Activated CD4-positive, alpha-beta T cell treated with anti-CD3 and anti-CD28 coated beads, Interleukin-2, amount 50 U/mL, for 4 hours (primary cell): ENCODE measurements around the gene DIP2B.

ENCODE experiments used
- DNase-seq, 2 experiments: peaks; one replicate each; pipeline ENCODE4 v3.0.0-alpha.2; 2020

The DIP2B gene

DNA sequence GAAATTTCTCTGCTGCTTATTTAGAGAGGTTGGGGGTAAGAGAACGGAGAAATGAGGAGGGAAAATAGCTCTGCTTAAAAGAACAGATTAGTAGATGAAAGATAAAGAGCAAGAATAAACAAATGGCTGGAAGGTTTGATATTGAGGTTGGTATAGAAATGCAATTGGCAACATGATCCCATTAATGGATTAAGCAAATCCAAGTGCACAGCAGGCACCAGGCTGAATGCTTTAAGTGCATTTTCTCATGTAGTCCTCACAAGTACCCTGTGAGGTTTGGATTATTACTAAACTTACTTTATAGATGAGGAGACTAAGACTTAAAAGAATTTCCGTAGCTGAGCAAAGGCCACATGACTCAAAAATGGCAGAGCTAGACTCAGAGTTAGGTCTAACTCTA is 182.2 kb downstream of the DIP2B start:
- no peak for DNase-seq

GRCh38 chr12:50689437-50689836 is 184.7 kb downstream of the DIP2B start:
- no peak for DNase-seq

- DNase-seq: no peak
Measured at GRCh38 chr12:50690925-50691324, 186.1 kb downstream of the DIP2B start.

- no peak for DNase-seq
Measured at GRCh38 chr12:50695961-50696360, 191.2 kb downstream of the DIP2B start.

- no peak for DNase-seq
Measured at GRCh38 chr12:50696931-50697330, 192.1 kb downstream of the DIP2B start.

- DNase-seq: no peak
Measured at GRCh38 chr12:50699154-50699553, 194.4 kb downstream of the DIP2B start.

DNA sequence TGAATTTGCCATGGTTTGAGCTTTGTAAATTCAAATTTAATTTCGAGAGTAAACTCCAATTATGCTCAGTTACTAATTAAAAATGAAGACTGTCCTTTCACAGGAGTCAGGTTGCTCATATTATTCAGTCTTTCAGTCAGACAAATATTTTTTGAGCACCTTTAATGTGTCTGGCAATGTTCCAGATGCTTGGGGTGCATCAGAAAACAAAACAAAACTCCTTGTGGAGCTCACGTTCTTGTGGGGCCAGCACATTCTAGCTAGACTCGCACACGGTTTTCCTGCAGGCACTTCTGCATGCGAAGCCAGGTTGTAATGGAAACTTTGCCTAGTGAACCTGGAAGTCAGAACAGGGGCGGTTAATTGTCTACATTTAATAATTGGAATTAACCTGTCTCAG is 195.2 kb downstream of the DIP2B start:
- DNase-seq: no peak

GRCh38 chr12:50706606-50707005 is 201.8 kb downstream of the DIP2B start:
- DNase-seq: no peak

- no peak for DNase-seq
Measured at GRCh38 chr12:50707396-50707795, 202.6 kb downstream of the DIP2B start.

GRCh38 chr12:50708631-50709030 is 203.8 kb downstream of the DIP2B start:
- no peak for DNase-seq

GRCh38 chr12:50711121-50711520 is 206.3 kb downstream of the DIP2B start:
- no peak for DNase-seq

GRCh38 chr12:50715174-50715573 is 210.4 kb downstream of the DIP2B start:
- no peak for DNase-seq

DNA sequence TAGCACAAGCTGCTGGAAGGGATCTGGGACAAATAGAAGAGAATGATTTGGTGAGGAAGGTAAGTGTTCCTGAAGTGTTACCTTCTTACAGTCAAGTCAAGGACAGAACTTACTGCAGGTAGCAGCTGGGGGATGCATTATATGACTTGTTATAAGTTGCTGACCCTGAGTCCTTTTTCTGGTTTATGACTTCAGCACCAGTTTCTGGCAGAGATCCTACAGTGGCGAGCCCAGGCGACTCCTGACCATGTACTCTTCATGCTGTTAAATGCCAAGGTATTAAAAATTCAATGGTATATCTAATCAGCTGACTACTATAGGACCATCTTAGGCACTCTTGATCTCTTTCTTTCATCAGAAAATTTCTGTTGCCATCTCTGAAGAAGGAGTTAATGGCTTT is 214.0 kb downstream of the DIP2B start:
- DNase-seq: no peak

DNA sequence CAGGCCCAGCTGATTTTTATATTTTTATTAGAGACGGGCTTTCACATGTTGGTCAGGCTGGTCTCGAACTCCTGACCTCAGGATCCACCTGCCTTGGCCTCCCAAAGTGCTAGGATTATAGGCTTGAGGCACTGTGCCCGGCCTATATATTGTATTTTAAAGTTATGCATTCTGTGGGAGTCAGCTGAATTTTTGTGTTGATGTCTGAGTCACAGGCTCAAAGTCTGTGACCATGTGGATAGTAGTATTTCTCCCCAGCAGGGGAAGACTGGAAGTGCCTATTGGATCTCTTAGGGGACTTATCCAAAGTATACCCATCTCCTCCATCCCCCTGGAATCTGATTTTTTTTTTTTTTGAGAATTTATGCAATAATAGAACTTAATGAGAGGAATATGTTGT is 215.3 kb downstream of the DIP2B start:
- no peak for DNase-seq

GRCh38 chr12:50720501-50720900 is 215.7 kb downstream of the DIP2B start:
- no peak for DNase-seq

- DNase-seq: no peak
Measured at GRCh38 chr12:50723865-50724264, 219.1 kb downstream of the DIP2B start.

- DNase-seq: no peak
Measured at GRCh38 chr12:50725011-50725942, 220.5 kb downstream of the DIP2B start.

GRCh38 chr12:50727466-50727865 is 222.7 kb downstream of the DIP2B start:
- DNase-seq: no peak

- no peak for DNase-seq
Measured at GRCh38 chr12:50728417-50728816, 223.6 kb downstream of the DIP2B start.

GRCh38 chr12:50728841-50729240 is 224.1 kb downstream of the DIP2B start:
- DNase-seq: no peak

DNA sequence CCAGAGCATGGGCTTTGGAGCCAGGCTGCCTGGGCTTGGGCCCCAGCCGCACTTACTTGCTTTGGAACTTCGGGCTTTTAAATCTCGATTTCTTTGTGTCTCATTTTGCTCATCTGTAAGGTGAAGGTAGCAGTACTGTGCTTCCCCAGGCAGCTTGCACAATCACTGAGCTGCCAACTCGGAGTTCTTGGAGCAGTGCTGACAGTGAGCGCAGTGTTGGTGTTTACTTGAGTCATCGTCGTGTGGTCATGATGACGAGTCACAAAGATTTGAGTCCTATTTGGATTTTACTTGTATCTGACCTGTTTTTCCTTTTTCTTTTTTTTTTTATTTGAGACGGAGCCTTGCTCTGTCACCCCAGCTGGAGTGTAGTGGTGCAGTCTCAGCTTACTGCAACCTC is 227.8 kb downstream of the DIP2B start:
- no peak for DNase-seq

GRCh38 chr12:50733706-50734105 is 228.9 kb downstream of the DIP2B start:
- DNase-seq: no peak

DNA sequence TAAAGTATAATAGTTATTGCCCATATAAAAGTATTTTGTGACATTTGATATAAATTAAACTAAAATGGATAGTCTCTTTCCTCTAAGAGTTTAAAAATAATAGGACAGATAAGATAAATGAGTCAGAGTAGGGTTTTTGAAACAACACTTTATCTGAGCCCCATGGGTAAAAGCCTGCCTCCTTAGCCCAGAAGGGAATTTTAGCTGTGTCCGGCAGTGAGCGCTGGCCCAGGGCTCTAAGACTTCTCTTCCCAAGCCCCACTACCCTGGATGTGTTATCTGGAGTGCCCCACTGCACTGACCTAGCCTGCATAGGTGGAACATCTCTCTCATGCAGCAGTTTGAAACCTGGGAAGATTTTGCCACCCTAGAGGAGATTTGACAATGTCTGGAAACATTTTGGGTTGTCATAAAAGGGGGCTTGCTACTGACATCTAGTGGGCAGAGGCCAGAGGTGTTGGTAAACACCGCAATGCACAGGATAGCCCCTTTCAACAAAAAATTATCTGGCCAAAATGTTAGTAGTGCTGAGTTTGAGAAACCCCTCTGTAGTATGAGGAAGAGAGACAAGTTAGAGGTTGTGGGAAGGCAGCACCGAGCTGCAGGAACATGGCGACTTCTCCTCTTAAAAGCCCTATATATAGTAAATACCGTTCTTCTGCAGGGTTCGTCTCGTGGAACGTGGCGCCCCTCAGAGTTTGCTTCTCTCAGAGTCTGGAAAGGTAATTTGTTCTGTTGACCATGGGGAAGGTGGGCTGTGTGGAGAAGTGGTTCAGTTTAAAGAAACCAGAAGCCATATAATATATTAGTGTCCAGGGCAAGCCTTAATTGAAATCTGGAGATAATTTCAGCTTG is 229.9 kb downstream of the DIP2B start:
- DNase-seq: no peak

GRCh38 chr12:50739611-50740010 is 234.8 kb downstream of the DIP2B start:
- no peak for DNase-seq
